ENCODE measurements around the gene NLGN4X. TPM values are rescaled to one million over a fixed set of nuclear protein-coding genes. Genes with fewer than 3 reads are reported as not detected.

The NLGN4X gene
- total and polyA plus RNA-seq, 2 donors from 2014 or later = 0.41 to 5.6 TPM

GRCh38 chrX:5842601-5843000, 386.1 kb downstream of the NLGN4X start:
- Histone ChIP-seq H3K27ac (ENCODE audit: low read depth in 2 of 2, low read length in 2 of 2) (no peak overlapping the region), H3K4me1 (ENCODE audit: control insufficient read depth in 2 of 3, insufficient read depth in 2 of 3, low read depth in 1 of 3, low read length in 3 of 3) (no peaks in the 10 kb centered on the region), H3K27me3 (ENCODE audit: control insufficient read depth, insufficient read depth, low read length) (no peaks in the 10 kb centered on the region), H3K36me3 (ENCODE audit: control insufficient read depth in 2 of 3, insufficient read depth in 3 of 3, low read length in 3 of 3) (no peaks in the 10 kb centered on the region), H3K9ac (ENCODE audit: low read length in 3 of 3) (no peak overlapping the region), H3K4me3 (ENCODE audit: low read length in 3 of 3) (no peak overlapping the region), H3K9me3 (ENCODE audit: control insufficient read depth in 2 of 3, insufficient read depth in 1 of 3, low read length in 3 of 3) (no peaks in the 10 kb centered on the region)
- TF ChIP-seq, protein P1, sequence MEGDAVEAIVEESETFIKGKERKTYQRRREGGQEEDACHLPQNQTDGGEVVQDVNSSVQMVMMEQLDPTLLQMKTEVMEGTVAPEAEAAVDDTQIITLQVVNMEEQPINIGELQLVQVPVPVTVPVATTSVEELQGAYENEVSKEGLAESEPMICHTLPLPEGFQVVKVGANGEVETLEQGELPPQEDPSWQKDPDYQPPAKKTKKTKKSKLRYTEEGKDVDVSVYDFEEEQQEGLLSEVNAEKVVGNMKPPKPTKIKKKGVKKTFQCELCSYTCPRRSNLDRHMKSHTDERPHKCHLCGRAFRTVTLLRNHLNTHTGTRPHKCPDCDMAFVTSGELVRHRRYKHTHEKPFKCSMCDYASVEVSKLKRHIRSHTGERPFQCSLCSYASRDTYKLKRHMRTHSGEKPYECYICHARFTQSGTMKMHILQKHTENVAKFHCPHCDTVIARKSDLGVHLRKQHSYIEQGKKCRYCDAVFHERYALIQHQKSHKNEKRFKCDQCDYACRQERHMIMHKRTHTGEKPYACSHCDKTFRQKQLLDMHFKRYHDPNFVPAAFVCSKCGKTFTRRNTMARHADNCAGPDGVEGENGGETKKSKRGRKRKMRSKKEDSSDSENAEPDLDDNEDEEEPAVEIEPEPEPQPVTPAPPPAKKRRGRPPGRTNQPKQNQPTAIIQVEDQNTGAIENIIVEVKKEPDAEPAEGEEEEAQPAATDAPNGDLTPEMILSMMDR (IDR thresholded peaks at IDR 0.05; ENCODE audit: borderline replicate concordance, extremely low read depth, insufficient read depth) = no peak
- intact Hi-C loops (cut with DNase I) = no loop called here
- FAIRE-seq (no peak), DNase-seq (no peak)

Measured in kidney (tissue), 14 donors.